Astrocyte of the cerebellum (primary cell): ENCODE data around the gene FYCO1.

Experiments
- DNase-seq: peaks from one replicate; pipeline ENCODE4 v3.0.0-alpha.2; 2011; ENCODE audit warnings: low read depth
- H3K4me3 ChIP-seq: 2 replicates; pipeline ENCODE4 v1.5.1; 2011; ENCODE audit warnings: mild to moderate bottlenecking, low read depth, low read length, moderate library complexity
- in situ Hi-C: cut with HindIII; loops from 2 replicates; pipeline ENCODE4 v1.10.0; 2017; ENCODE audit warnings: low sequenced_read_pairs
- TF ChIP-seq, protein P1 (sequence below): IDR thresholded peaks from 2 replicates; pipeline ENCODE4 v1.5.1; 2012; ENCODE audit warnings: low read length, low read depth, moderate library complexity, mild to moderate bottlenecking; ENCODE audit errors: missing control alignments

FYCO1 gene

DNA sequence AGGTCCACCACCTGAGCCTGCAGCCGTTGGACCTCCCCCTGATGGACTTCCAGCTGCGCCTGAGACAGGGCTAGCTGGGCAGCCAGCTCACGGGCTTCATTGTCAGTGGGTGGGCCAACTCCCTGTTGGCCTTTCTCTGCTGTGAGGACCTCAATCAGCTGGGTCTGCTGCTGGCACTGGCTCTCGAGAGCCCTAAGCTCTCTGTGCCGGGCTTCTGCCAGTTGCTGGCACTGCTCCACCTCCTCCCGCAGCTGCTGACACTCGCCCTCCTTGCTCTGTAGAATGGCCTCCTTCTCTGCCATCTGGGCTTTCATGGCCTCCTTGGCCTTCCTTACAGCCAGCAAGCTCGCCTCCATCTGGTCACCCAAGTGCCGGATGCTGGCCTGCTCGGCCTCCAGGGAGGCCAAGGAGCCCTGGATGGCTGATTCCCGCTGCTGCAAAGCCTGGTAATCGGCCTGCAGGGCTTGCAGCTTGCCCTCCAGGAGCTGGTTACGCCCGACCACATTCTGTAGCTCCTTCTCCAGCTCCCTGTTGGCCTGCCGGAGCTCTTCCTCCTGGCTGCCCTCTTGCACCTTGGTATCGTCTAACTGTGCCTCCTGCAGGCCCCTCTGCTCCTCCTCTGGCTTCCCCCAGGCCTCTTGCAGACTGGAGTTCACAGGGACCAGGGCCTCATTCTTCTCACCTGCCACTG lies 28.5 kb downstream of the FYCO1 start:
- TF ChIP-seq, protein P1, sequence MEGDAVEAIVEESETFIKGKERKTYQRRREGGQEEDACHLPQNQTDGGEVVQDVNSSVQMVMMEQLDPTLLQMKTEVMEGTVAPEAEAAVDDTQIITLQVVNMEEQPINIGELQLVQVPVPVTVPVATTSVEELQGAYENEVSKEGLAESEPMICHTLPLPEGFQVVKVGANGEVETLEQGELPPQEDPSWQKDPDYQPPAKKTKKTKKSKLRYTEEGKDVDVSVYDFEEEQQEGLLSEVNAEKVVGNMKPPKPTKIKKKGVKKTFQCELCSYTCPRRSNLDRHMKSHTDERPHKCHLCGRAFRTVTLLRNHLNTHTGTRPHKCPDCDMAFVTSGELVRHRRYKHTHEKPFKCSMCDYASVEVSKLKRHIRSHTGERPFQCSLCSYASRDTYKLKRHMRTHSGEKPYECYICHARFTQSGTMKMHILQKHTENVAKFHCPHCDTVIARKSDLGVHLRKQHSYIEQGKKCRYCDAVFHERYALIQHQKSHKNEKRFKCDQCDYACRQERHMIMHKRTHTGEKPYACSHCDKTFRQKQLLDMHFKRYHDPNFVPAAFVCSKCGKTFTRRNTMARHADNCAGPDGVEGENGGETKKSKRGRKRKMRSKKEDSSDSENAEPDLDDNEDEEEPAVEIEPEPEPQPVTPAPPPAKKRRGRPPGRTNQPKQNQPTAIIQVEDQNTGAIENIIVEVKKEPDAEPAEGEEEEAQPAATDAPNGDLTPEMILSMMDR, result no peak
- in situ Hi-C loops, result no loop called here
- no peak for DNase-seq
- H3K4me3 ChIP-seq, result no peak overlapping the region

DNA sequence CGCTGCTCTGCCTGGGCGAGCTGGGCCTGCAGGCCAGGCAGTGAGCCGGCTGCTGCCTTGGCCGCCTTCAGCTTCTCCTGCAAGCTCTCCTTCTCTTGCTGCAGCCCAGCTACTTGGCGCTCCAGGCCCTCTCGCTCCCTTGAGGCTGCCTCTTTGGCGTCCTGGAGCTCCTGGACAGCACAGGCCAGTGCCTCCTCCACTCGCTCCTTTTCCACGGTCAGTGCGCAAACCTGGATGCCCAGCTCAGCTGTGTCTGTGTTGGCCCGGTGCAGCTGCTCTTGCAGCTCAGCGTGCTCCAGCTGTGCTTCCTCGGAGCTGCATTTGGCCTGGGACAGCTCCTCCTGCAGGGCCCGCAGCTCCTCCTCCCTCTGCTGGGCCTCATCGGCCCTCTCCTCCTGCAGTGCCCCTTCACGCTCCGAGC lies 29.2 kb downstream of the FYCO1 start:
- DNase-seq, result no peak
- no peak overlapping the region for H3K4me3 ChIP-seq
- TF ChIP-seq, protein P1, result no peak
- in situ Hi-C loops, result no loop called here

DNA sequence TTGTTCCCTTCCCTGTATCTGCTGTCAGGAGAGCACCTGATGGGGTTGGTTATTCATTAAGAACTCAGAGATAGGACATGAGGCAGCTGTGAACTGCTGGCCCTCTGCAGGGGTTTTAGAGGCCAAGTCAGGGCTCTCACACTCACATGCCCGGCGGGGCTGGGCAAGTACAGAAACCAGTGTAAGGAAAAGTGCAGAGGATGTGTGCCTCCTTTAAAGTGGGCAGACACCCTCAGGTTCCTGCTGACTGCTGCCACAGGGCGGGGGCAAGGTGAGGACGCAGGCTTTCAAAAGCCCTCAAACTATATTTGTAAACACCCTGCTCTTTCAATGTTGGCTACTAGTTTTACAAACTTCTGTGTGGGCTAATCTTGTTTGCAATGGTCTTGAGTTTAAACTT lies 30.0 kb downstream of the FYCO1 start:
- DNase-seq, result no peak
- in situ Hi-C loops, result no loop called here
- H3K4me3 ChIP-seq, result no peak overlapping the region
- TF ChIP-seq, protein P1, result no peak

DNA sequence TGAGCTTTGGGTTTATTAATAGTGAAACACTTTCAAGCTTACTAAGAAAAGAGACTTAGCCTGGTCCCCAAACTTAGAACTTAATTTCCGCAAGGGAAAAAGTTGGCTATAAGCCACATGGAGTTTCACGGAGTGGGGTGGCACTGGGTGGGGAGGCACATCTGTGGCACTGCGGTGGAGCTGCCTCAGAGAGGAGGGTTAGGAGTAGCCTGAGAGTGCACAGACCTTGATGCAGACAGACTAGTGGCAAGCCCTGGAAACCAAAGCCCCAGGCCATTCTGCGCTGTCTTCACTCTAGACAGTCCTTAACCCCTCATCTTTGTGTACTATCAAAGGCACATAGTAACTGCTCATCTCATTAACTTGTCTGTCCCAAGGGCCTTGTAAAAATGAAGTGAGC lies 30.4 kb downstream of the FYCO1 start:
- DNase-seq, result no peak
- TF ChIP-seq, protein P1, result no peak
- no peak overlapping the region for H3K4me3 ChIP-seq
- in situ Hi-C loops, result no loop called here

DNA sequence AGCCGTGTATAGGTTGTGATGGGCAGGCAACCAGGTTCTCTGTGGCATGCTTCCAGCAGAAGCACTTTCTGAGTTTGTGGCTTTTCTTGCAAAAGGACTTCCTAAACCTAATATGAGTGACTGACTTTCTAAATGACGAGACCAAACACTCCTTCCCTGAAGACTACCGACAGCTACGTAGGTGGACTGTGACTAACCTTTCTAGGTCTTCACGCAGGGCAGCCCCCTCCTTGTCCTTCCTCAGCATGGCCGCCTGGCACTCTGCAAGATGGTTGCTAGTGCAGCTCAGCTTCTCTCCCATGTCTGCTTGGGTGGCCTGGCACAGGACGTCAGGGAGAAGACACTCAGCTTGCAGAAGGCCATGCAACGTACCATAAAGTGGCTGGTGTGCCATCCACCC lies 31.5 kb downstream of the FYCO1 start:
- no peak overlapping the region for H3K4me3 ChIP-seq
- TF ChIP-seq, protein P1, result no peak
- no peak for DNase-seq
- in situ Hi-C loops, result no loop called here

DNA sequence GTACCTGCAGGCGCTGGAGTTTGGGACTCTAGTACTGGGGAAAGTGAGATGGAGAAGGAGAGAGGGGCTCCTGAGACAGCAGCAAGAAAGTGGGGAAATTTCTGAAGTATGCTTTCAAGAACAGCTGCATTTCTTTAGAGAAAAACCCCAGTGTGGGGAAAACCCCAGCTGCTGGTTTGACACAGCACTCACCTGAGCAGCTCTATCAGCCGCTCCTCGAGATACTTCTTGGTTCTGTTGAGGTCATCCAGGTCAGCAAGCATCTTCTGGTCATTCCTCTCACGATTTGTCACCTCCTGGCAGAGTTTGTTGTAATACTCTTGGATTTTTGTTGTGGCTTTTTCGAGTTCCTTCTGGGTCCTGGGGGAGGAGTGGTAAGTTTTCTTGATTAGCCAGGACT lies 33.6 kb downstream of the FYCO1 start:
- in situ Hi-C loops, result no loop called here
- H3K4me3 ChIP-seq, result no peak overlapping the region
- TF ChIP-seq, protein P1, result no peak
- DNase-seq, result no peak

DNA sequence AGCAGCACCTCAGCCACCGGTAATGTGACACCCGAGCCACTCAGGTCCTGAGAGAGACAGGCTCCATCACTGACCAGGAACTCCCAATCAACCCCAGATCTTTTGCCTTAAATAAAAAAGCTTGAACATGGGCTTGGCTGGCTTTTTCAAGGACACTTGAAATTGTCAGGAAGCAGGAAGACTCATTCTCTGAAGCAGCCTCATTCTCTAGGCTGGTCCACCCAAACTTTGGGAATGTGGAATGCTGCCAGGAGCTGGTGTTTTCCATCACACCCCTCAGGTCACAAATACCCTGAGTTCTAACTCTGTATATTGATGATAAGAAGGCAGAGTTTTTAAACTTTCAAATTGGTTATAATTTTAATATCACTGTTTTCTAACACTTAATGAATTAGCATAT lies 35.3 kb downstream of the FYCO1 start:
- in situ Hi-C loops, result no loop called here
- DNase-seq, result no peak
- TF ChIP-seq, protein P1, result no peak
- H3K4me3 ChIP-seq, result no peak overlapping the region
